Fibroblast of skin of abdomen (primary cell): ENCODE results near the gene LARP4B.

Source experiments
- DNase-seq: peaks from one replicate; pipeline ENCODE4 v3.0.0-alpha.2; 2013

LARP4B gene

GRCh38 chr10:865924-866576 is 65.5 kb downstream of the LARP4B start:
- no peak for DNase-seq

GRCh38 chr10:865257-865656 is 66.2 kb downstream of the LARP4B start:
- no peak for DNase-seq

- DNase-seq: no peak
These were observed 71.0 kb downstream of the LARP4B start for GRCh38 chr10:860519-860918.

- DNase-seq: peak; percentile 4
These were observed 74.9 kb downstream of the LARP4B start for GRCh38 chr10:856416-857157.

GRCh38 chr10:855671-856070 is 75.8 kb downstream of the LARP4B start:
- no peak for DNase-seq

GRCh38 chr10:855079-855478 is 76.4 kb downstream of the LARP4B start:
- no peak for DNase-seq

GRCh38 chr10:853017-853416 is 78.5 kb downstream of the LARP4B start:
- DNase-seq: no peak

- DNase-seq: no peak
These were observed 79.1 kb downstream of the LARP4B start for GRCh38 chr10:852386-852785.

GRCh38 chr10:851901-852300 is 79.6 kb downstream of the LARP4B start:
- no peak for DNase-seq

- no peak for DNase-seq
These were observed 81.4 kb downstream of the LARP4B start for GRCh38 chr10:850093-850492.

- DNase-seq: no peak
These were observed 83.6 kb downstream of the LARP4B start for GRCh38 chr10:847868-848267.

- DNase-seq: no peak
These were observed 85.3 kb downstream of the LARP4B start for GRCh38 chr10:846126-846685.

GRCh38 chr10:845526-845925 is 86.0 kb downstream of the LARP4B start:
- no peak for DNase-seq

- DNase-seq: peak; percentile 18
These were observed 87.0 kb downstream of the LARP4B start for GRCh38 chr10:844552-844951.

- peak; percentile 20 for DNase-seq
These were observed 87.8 kb downstream of the LARP4B start for GRCh38 chr10:843703-844102.

GRCh38 chr10:842795-843194 is 88.7 kb downstream of the LARP4B start:
- DNase-seq: no peak

- DNase-seq: no peak
These were observed 90.0 kb downstream of the LARP4B start for GRCh38 chr10:841535-841934.

GRCh38 chr10:839550-840205 is 91.8 kb downstream of the LARP4B start:
- DNase-seq: no peak

GRCh38 chr10:836782-837181 is 94.7 kb downstream of the LARP4B start:
- no peak for DNase-seq

GRCh38 chr10:834493-834892 is 97.0 kb downstream of the LARP4B start:
- DNase-seq: no peak

GRCh38 chr10:829241-829640 is 102.3 kb downstream of the LARP4B start:
- no peak for DNase-seq

GRCh38 chr10:828191-828590 is 103.3 kb downstream of the LARP4B start:
- no peak for DNase-seq

GRCh38 chr10:824946-825345 is 106.6 kb downstream of the LARP4B start:
- no peak for DNase-seq

GRCh38 chr10:824497-824896 is 107.0 kb downstream of the LARP4B start:
- DNase-seq: no peak
